ENCODE measurements around the gene TAAR1.

GRCh38 chr6:132633362-132633761 is 25.6 kb downstream of the TAAR1 start:
- TF ChIP-seq BHLHE40 (IDR thresholded peaks at IDR 0.05; ENCODE audit: borderline replicate concordance): no peak
- TF ChIP-seq FOXK2 (IDR thresholded peaks at IDR 0.05): no peak
- TF ChIP-seq LEF1 (IDR thresholded peaks at IDR 0.05; ENCODE audit: borderline replicate concordance): no peak
- TF ChIP-seq FOXA1 (IDR thresholded peaks at IDR 0.05): no peak
- no peak for TF ChIP-seq PKNOX1 (IDR thresholded peaks at IDR 0.05)
- TF ChIP-seq SP1 (IDR thresholded peaks at IDR 0.05): no peak
- TF ChIP-seq ARNT (IDR thresholded peaks at IDR 0.05): no peak
